SIG-M5 (cell line): ENCODE results near the gene KLK11.
"Not testable (repeated sequence)": the region's sequence is repeated elsewhere in the genome, so short reads cannot be mapped to it uniquely, and the experiment has no call there.

ENCODE experiments used
- DNase-seq: peaks from one replicate; lab custom pipeline; 2025; lab: John Stamatoyannopoulos, UW

The KLK11 gene

DNA sequence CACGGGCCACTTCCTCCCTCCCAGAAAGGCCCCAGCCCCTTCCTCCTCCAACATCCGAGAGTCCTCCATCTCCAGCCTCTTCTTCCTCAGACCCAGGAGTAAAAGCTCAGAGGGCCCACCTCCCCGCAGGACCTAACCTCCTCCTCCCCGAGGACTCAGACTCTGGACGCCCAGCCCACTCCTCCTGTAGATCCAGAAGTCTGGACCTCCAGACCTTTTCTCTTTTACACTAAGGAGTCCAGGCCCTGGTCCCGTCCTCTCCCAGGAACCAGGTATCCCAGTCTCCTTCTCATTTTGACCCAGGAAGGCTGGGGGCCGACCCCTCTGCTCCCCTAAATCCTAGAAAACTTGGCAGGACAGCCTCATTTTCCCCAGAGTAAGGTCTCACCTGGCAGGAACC, 23.1 kb downstream of the KLK11 start:
- no peak for DNase-seq

DNA sequence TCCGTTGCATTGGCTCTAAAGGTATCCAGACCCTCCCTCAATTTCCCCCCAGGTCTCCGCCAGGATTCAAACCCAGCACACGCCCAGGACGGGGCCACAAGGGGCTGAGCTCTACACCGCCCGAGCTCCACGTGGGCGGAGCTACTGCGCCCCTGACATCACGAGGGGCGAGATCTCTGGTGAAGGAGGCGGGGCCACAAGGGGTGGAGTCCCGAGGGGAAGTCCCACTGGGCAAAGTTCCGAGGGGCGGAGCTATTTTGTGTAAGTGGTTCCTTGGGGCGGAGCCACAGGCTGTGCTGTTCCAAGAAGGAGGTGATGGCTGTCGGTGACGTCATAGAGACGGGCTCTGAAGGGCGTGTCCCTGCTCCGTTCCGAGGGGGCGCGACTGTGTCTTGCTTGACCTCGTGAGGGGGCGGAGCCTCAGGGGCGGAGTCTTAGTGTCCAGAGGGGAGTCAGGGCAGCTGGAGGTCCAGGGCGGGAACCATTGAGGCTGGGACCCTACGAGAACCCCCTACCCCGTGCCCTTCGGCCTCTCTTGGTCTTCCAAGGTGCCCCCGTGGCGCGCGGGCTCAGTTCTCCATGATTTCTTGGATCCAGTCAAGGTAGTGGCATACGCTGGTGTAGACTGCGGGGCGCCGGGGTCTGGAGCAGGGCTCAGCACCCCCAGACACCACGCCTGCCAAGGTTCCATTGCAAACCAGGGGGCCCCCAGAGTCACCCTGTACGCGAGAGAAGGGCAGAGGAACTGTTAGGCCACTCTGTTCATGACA, 23.7 kb downstream of the KLK11 start:
- DNase-seq = no peak

DNA sequence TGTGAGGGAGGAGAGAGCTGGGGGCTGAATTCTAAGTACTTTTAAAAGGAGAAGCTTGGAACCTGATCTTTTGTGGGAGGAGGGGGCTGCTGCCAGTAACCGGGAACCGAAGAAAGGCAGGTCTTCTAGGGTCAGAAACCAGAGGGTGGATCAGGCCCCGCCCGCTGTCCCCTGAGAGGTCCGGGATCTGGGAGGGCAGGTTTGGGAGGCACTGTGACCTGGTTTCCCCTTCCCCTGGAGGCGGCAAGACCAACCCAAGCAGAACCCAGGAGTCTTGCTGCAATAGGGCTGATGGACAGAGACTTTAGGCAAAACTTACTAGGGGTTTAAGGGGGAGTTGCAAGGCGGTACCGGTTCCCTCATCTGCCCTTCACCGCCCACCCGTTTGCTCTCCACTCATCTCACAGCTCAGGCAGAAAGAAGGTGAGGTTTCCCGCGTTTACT, 24.3 kb downstream of the KLK11 start:
- no peak for DNase-seq

DNA sequence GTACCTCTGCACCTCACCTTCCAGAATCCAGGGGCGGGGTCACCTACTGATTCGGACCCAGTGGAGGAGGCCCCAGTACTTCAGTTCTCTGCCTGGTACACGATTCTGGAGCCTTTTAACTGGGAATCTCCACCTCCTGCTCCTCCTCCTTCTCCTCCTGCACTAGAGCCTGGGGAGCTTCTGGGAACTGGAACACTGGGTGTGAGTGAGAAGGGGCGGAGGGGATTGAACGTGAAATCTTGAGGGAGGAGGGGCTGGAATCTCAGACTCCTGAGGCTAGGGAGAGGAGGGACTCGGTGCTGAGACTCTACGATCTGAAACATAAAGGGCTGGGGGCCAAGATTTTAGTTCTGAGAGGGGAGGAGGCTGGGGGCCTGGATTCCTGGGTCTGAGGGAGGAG, 24.9 kb downstream of the KLK11 start, which contains the start of gene KLK8:
KLK8 (minus strand) TSS at position 90 of the 400 bp plus-strand sequence. CDS start 437 bp downstream, outside the sequence.
- no peak for DNase-seq

DNA sequence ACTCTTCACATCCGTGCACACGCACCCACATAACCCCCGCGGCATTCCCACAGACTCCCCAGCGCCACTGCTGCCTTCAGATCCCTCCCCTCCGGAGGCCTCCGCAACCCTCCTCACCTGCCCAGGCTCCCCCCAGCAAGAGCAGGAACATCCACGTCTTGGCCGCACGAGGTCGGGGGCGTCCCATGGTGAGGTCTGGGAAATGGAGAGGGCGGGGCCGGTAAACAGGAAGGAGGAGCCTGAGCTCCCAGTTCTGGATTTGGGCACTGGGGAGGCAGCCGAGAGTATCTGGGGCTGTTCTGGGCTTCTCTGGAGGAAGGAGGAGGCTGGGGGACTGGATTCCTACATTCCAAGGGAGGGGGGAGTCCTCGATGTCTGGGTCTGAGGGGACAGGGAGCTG, 25.4 kb downstream of the KLK11 start:
- DNase-seq = no peak

DNA sequence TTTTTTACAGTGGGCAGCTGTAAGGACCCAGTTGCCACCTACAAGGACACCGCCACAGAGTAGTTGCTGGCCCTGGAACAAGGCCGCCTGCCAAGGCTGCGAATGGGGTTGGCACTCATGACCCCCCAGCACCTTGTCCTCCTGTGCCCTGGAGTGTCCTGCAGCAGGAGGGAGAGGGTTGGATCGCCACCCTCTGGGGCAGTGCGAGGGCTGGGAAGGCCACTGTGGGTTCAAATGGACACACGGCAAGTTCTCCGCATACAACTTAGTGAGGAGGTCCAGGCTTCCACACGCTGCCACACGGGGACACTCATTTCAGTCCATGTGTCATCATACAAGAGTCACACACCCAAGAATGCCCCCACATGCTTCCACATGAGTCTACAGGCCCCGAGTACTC, 26.0 kb downstream of the KLK11 start:
- DNase-seq = no peak

DNA sequence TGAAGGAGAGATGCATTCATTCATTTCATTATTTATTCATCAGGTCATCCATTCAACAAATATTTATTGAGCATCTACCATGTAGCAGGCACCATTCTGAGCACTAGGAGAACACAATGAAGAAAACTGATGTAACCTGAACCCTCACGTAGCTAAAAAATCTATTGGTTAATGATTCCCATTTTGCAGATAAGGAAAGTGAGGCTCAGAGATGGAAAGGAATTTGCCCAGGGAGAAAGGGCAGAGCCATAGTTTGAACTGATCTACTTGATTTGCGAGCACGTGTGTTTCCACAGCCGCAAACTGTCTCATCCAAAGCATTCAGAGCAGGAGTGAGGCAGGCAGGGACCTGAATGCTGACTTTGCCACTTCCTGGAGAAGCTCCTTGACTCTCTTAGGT, 27.7 kb downstream of the KLK11 start:
- DNase-seq = no peak

DNA sequence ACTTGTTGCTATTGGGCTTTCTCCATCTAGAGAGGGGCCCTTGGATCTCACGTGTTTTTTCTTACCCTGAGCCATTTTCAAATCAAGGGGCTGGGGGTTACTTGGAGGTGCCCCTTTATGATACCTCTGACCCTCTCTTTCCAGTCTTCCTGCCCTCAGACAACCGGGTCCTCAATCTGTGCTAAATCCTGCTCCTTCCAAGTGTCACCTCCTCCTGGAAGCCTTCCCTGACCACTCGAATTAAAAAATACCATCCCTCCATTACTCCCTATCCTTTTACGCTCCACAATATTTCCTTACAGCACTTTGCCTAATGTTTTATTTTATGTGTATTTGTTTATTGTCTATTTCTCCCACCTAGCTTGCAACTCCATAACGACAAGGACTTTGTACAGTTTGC, 28.4 kb downstream of the KLK11 start:
- DNase-seq = no peak

DNA sequence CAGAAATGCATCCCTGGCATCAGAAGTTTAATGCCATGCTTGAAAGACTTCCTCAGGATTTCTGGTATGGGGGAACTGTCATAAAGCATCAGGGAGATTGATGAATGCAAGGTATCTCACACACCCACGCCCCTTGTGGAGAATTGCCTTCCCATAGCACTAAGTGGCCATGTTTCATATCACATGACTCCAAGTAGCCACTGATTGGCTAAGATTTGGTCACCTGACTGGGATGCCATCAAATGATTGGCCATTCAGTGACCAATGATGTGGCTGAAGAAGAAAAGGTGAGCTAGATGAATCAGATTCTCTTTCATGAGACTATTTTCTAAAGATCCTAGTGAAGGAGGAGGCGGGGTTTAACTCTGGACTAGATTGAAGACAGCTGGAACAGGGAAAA, 32.3 kb downstream of the KLK11 start:
- no peak for DNase-seq

DNA sequence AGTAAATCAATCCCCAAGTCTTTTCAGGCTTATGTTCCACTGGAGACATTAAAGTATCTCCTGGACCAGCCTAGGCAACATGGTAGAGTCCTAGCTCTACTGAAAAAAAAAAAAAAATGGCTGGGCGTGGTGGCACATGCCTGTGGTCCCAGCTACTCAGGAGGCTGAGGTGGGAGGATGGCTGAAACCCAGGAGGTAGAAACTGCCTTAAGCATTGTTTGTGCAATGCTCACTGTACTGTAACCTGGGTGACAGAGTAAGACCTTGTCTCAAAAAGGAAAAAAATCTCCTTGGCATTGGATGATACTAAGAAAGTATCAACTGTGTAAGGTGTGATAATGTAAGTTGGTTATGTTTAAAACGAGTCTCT, 33.8 kb downstream of the KLK11 start:
- no peak for DNase-seq

DNA sequence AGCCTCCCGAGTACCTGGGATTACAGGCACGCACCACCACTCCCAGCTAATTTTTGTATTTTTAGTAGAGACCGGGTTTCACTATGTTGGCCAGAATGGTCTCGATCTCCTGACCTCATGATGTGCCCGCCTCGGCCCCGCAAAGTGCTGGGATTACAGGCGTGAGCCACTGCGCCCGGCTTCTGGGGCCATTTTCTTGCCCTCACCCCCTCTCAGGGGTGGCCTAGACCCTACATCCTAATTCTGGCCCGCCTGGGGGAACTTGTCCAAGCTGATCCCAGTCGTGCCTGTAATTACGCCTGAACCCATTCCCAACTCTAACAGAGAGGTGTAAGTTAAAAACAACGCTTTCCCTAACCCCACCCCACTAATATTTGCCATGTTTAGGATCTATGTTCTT, 42.0 kb downstream of the KLK11 start:
- not testable (repeated sequence) for DNase-seq

DNA sequence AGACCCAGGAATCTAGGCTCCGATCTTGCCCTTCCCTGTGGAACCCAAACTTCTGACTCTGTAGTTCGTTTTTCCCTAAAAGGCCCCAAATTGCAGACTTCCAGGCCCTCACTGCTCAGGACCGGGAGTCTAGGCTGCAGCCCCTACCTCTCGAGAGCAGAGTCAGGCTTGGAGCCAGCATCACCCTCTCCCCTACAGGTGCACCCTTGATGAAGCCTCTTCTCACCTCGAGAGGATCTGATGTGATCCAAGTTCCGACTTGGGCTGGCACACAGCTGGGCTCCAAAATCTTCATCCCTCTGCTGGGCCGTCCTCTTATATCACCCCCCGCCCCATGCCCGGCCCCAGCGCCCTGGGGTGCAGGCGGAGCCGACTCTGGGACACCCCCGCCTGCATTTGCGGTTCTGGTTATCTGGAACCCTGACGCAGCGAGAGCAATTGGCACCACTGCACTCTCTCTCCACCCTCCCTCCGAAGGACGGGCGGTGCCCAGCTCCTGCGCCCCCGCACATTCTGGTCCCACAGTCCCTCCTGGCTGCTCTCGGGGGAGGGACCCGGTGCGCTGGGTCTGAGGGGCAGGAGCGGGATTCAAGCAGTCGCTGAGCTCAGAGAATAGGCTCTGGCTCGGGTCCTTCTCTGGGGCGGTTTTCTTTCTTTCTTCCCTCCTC, 42.7 kb downstream of the KLK11 start, which contains the start of gene KLK7:
KLK7 (minus strand) TSS at position 293 of the 668 bp plus-strand sequence. CDS start 1,518 bp downstream, outside the sequence.
- no peak for DNase-seq

DNA sequence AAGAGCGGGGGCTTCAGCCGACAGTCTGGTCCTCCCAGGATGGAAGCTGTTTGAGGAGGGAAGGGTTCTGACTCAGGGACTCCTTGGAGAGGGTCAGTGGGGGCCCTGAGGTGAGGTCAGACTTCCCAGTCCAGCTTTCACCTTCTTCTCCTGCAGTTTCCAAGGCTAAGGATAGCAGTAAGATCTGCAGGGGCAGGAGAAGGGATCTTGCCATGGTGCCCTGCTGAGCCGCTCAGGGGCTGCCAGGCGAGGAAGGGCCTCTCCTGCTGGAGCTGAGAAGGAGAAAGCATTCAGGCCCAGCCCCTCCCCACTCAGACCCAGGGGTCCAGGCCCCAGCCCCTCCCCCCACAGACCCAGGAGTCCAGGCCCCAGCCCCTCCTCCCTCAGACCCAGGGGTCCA, 44.2 kb downstream of the KLK11 start:
- DNase-seq = no peak

DNA sequence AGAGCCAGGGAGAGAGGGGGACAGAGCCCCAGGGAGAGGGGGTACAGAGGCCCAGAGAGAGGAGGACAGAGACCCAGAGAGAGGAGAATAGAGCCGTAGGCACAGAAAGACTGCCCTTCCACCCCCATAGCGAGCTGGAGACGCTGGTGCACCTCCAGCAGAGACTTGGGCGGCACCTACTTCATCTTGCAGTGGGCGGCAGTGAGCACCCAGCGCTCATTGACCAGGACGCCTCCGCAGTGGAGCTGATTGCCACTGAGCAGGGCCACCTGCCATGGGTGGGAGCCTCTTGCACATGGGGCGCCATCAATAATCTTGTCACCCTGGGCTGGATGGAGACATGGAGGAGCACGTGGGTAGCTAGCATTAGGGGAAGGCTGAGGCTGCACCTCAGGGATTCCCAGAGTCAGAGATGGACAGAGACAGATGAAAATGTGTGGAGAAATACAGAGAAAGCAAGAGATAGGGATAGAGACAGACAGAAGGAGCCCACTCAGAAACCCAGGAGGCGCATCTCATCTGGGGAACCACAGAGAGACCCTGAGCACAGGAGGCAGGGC, 44.7 kb downstream of the KLK11 start:
- no peak for DNase-seq

DNA sequence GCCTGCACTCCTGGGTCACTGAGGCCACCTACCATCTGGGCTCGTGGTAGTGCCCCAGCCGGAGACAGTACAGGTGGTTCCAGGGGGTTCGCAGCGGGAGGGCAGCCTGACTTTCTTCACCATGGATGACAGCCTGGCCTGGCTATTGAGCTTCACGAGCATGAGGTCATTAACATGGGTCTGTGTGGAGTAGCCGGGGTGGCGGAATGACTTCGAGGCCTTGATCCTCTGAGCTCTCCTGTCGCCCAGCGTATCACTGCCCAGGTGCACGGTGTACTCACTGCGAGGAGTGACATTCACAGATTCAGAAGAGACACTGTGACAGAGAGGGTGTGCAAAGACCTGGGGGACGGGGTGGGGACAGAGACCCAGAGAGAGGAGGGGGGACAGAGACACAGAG, 46.2 kb downstream of the KLK11 start:
- DNase-seq = no peak

DNA sequence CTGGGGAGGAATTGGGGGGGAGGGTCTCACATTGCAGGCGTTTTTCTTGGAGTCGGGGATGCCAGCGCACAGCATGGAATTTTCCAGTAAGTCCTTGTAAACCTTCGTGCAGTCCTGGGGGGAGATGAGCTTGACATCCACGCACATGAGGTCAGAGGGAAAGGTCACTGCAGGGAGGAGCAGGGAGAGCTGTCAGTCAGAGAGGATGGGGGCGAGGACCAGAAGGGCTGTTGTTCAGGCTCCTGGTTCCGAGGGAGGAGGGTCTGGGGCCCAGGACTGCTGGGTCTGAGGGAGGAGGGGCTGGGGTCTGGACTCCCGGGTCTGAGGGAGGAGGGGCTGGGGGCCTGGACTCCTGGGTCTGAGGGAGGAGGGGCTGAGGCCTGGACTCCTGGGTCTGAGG, 46.7 kb downstream of the KLK11 start:
- no peak for DNase-seq

DNA sequence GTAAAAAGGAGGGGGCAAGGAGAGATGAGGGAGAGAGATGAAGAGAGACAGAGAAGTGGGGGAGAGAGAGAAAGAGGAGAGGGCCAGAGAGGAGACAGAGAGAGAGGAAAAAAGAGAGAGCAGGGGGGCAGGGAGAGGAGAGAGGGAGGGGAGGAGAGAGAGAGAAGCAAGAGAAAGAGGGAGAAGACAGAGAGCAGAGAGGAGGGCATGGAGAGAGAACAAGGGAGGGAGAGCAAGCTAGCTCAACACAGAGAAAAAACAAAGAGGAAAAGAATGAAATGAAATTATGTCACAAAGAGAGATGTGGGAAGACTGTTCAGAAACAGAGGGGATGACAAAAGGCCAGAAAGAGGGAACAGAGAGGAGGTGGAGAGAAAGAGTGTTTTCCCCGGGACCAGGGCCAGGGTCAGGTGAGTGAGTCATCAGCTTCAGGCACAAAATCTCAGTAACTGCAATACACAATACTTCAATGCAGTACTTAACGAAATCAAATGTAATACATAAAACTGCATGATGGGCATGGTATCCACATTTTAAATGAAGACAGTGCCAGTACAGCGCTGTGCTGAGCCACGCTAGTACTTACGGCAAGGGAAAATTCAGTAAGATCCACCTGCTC, 47.5 kb downstream of the KLK11 start:
- no peak for DNase-seq

DNA sequence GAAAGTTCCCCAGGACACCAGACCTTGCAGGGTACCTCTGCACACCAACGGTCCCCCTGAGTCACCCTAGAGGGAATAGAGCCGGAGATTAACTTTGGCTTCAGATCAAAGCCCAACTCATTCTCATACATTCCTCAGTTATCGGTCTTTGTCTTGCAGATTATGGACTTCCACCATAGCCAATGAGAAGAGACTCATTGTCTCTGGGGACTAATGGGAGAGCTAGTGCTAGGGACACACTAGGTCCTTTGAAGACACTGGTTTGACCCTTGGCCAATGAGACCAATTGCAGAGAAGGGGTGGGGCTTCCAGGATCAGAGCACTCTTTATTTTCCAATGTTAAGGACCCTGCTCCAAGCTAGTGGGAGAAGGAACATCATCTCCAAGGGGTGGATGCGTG, 48.8 kb downstream of the KLK11 start:
- DNase-seq = no peak

DNA sequence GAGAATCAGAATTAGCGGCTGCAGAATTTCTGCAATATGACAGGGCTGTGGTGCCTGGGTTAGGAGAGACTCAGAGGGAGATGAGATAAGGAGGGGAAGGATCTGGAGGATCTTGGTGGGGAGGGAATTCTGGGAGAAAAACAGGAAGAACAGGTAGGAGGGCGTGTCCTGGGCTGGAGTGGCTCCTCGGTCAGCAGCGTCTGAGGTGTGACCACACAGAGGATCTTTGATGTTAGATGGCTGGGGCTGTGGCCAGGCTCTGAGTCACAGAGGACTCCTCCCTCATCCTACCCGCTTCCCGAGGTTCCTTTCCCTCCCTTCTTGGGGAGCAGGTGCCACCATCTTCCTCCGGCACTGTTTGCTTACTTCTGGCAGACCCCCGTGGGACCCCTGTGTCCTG, 50.6 kb downstream of the KLK11 start:
- no peak for DNase-seq

DNA sequence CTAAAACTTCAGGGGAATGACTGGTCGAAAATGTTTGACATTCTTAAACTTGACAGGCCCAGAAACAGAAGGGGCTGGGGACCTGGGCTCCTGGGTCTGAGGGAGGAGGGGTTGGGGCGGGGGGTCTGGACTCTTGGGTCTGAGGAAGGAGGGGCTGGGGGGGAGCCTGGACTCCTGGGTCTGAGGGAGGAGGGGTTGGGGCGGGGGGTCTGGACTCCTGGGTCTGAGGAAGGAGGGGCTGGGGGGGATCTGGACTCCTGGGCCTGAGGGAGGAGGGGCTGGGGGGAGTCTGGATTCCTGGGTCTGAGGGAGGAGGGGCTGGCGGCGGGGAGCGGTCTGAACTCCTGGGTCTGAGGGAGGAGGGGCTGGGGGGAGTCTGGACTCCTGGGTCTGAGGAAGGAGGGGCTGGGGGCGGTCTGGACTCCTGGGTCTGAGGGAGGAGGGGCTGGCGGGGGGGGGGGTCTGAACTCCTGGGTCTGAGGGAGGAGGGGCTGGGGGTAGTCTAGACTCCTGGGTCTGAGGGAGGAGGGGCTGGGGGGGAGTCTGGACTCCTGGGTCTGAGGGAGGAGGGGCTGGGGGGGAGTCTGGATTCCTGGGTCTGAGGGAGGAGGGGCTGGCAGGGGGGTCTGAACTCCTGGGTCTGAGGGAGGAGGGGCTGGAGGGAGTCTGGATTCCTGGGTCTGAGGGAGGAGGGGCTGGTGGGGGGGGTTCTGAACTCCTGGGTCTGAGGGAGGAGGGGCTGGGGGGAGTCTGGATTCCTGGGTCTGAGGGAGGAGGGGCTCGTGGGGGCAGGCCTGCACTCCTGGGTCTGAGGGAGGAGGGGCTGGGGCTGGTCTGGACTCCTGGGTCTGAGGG, 51.5 kb downstream of the KLK11 start:
- DNase-seq = no peak

DNA sequence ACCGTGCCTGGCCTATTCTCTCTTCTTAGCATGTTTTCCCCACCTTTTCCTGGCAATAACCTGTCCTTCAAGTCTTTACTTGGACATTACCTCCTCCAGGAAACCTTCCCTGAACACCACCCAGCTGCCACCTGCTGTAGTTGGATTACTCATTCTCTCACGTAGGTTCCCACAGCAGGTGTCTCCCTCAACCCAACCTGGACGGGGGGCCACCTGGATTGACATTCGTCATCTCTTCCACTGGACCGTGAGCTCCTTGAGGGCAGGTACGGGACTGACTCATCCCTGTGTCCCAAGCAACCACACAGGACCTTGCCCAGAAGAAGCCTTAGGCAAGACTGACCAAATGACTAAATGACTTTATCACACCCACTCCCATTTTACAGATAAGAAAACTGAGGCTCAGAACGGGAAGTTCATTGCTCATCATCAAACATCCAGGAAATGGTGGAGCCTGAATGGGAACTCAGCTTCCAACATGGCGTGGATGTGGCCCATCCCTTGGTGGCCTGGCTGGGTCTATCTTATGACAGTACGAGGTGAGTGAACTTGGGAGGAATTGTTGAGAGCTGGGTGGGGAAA, 53.5 kb downstream of the KLK11 start:
- no peak for DNase-seq
